ENCODE results near the gene PRKAR1B. TPM values are rescaled to one million over a fixed set of nuclear protein-coding genes. Genes with fewer than 3 reads are reported as not detected.

PRKAR1B gene
- total RNA-seq, 1 experiment from 2014 or later, result 9.6 TPM

- H3K27me3 ChIP-seq (ENCODE audit: low read length), result no peaks in the 10 kb centered on the region
- H3K9me3 ChIP-seq (ENCODE audit: low read length), result no peaks in the 10 kb centered on the region
- H3K79me2 ChIP-seq (ENCODE audit: low read length), result peaks cover 40% of the 10 kb centered on the region
- no peak for DNase-seq
- H3K27ac ChIP-seq (ENCODE audit: low read length), result no peak overlapping the region
- no peak overlapping the region for H2AFZ ChIP-seq (ENCODE audit: low read length)
- H3K4me2 ChIP-seq (ENCODE audit: low read depth, low read length, poor library complexity, severe bottlenecking), result no peak overlapping the region
- H3K36me3 ChIP-seq (ENCODE audit: insufficient read depth, low read length), result peaks cover 15% of the 10 kb centered on the region
- no peak overlapping the region for H3K4me3 ChIP-seq (ENCODE audit: low read length)
- no peaks in the 10 kb centered on the region for H4K20me1 ChIP-seq (ENCODE audit: insufficient read depth, low read depth, low read length)
- no peaks in the 10 kb centered on the region for H3K4me1 ChIP-seq (ENCODE audit: low read length)
- no peak overlapping the region for H3K9ac ChIP-seq (ENCODE audit: low read length)
- H3K9me2 ChIP-seq (replicated peaks; ENCODE audit: insufficient read depth, low read length), result no peaks in the 10 kb centered on the region
Observed at GRCh38 chr7:741850-742249, 14.8 kb upstream of the PRKAR1B start.

GRCh38 chr7:741191-741671 lies 14.2 kb upstream of the PRKAR1B start:
- H2AFZ ChIP-seq (ENCODE audit: low read length), result no peak overlapping the region
- H3K9me2 ChIP-seq (replicated peaks; ENCODE audit: insufficient read depth, low read length), result no peaks in the 10 kb centered on the region
- H3K4me3 ChIP-seq (ENCODE audit: low read length), result no peak overlapping the region
- no peak for DNase-seq
- H3K36me3 ChIP-seq (ENCODE audit: insufficient read depth, low read length), result peaks cover 20% of the 10 kb centered on the region
- no peaks in the 10 kb centered on the region for H3K27me3 ChIP-seq (ENCODE audit: low read length)
- no peaks in the 10 kb centered on the region for H4K20me1 ChIP-seq (ENCODE audit: insufficient read depth, low read depth, low read length)
- no peak overlapping the region for H3K4me2 ChIP-seq (ENCODE audit: low read depth, low read length, poor library complexity, severe bottlenecking)
- H3K9ac ChIP-seq (ENCODE audit: low read length), result no peak overlapping the region
- no peak overlapping the region for H3K27ac ChIP-seq (ENCODE audit: low read length)
- no peaks in the 10 kb centered on the region for H3K4me1 ChIP-seq (ENCODE audit: low read length)
- H3K79me2 ChIP-seq (ENCODE audit: low read length), result peaks cover 44% of the 10 kb centered on the region
- no peaks in the 10 kb centered on the region for H3K9me3 ChIP-seq (ENCODE audit: low read length)

- peaks cover 1% of the 10 kb centered on the region for H3K9me3 ChIP-seq (ENCODE audit: low read length)
- no peak overlapping the region for H2AFZ ChIP-seq (ENCODE audit: low read length)
- no peak overlapping the region for H3K4me2 ChIP-seq (ENCODE audit: low read depth, low read length, poor library complexity, severe bottlenecking)
- DNase-seq, result no peak
- H4K20me1 ChIP-seq (ENCODE audit: insufficient read depth, low read depth, low read length), result no peaks in the 10 kb centered on the region
- H3K79me2 ChIP-seq (ENCODE audit: low read length), result peaks cover 48% of the 10 kb centered on the region
- H3K4me1 ChIP-seq (ENCODE audit: low read length), result no peaks in the 10 kb centered on the region
- no peaks in the 10 kb centered on the region for H3K27me3 ChIP-seq (ENCODE audit: low read length)
- peaks cover 27% of the 10 kb centered on the region for H3K36me3 ChIP-seq (ENCODE audit: insufficient read depth, low read length)
- H3K9ac ChIP-seq (ENCODE audit: low read length), result no peak overlapping the region
- H3K9me2 ChIP-seq (replicated peaks; ENCODE audit: insufficient read depth, low read length), result no peaks in the 10 kb centered on the region
- H3K4me3 ChIP-seq (ENCODE audit: low read length), result no peak overlapping the region
- H3K27ac ChIP-seq (ENCODE audit: low read length), result no peak overlapping the region
Observed at GRCh38 chr7:739983-740942, 13.2 kb upstream of the PRKAR1B start.

GRCh38 chr7:739455-739982 lies 12.4 kb upstream of the PRKAR1B start:
- no peak overlapping the region for H3K27ac ChIP-seq (ENCODE audit: low read length)
- no peak overlapping the region for H3K4me3 ChIP-seq (ENCODE audit: low read length)
- H3K9me3 ChIP-seq (ENCODE audit: low read length), result peaks cover 9% of the 10 kb centered on the region
- H3K4me1 ChIP-seq (ENCODE audit: low read length), result no peaks in the 10 kb centered on the region
- H3K9ac ChIP-seq (ENCODE audit: low read length), result no peak overlapping the region
- H3K36me3 ChIP-seq (ENCODE audit: insufficient read depth, low read length), result peaks cover 31% of the 10 kb centered on the region
- no peaks in the 10 kb centered on the region for H3K27me3 ChIP-seq (ENCODE audit: low read length)
- no peak overlapping the region for H3K4me2 ChIP-seq (ENCODE audit: low read depth, low read length, poor library complexity, severe bottlenecking)
- no peaks in the 10 kb centered on the region for H3K9me2 ChIP-seq (replicated peaks; ENCODE audit: insufficient read depth, low read length)
- peaks cover 52% of the 10 kb centered on the region for H3K79me2 ChIP-seq (ENCODE audit: low read length)
- H4K20me1 ChIP-seq (ENCODE audit: insufficient read depth, low read depth, low read length), result no peaks in the 10 kb centered on the region
- H2AFZ ChIP-seq (ENCODE audit: low read length), result no peak overlapping the region
- no peak for DNase-seq

- peaks cover 38% of the 10 kb centered on the region for H3K36me3 ChIP-seq (ENCODE audit: insufficient read depth, low read length)
- peaks cover 58% of the 10 kb centered on the region for H3K79me2 ChIP-seq (ENCODE audit: low read length)
- no peaks in the 10 kb centered on the region for H3K4me1 ChIP-seq (ENCODE audit: low read length)
- H3K4me2 ChIP-seq (ENCODE audit: low read depth, low read length, poor library complexity, severe bottlenecking), result no peak overlapping the region
- H4K20me1 ChIP-seq (ENCODE audit: insufficient read depth, low read depth, low read length), result no peaks in the 10 kb centered on the region
- H3K9ac ChIP-seq (ENCODE audit: low read length), result no peak overlapping the region
- H3K27me3 ChIP-seq (ENCODE audit: low read length), result no peaks in the 10 kb centered on the region
- no peak overlapping the region for H3K27ac ChIP-seq (ENCODE audit: low read length)
- H3K4me3 ChIP-seq (ENCODE audit: low read length), result no peak overlapping the region
- H3K9me3 ChIP-seq (ENCODE audit: low read length), result peaks cover 15% of the 10 kb centered on the region
- DNase-seq, result no peak
- no peaks in the 10 kb centered on the region for H3K9me2 ChIP-seq (replicated peaks; ENCODE audit: insufficient read depth, low read length)
- H2AFZ ChIP-seq (ENCODE audit: low read length), result no peak overlapping the region
Observed at GRCh38 chr7:738723-739454, 11.8 kb upstream of the PRKAR1B start.

- Histone ChIP-seq H2AFZ (ENCODE audit: low read length) (no peak overlapping the region), H3K4me1 (ENCODE audit: low read length) (no peaks in the 10 kb centered on the region), H4K20me1 (ENCODE audit: insufficient read depth, low read depth, low read length) (no peaks in the 10 kb centered on the region), H3K9ac (ENCODE audit: low read length) (no peak overlapping the region), H3K79me2 (ENCODE audit: low read length) (peaks cover 65% of the 10 kb centered on the region), H3K9me2 (replicated peaks; ENCODE audit: insufficient read depth, low read length) (no peaks in the 10 kb centered on the region), H3K4me3 (ENCODE audit: low read length) (no peak overlapping the region), H3K27ac (ENCODE audit: low read length) (no peak overlapping the region), H3K9me3 (ENCODE audit: low read length) (peaks cover 16% of the 10 kb centered on the region), H3K27me3 (ENCODE audit: low read length) (no peaks in the 10 kb centered on the region), H3K4me2 (ENCODE audit: low read depth, low read length, poor library complexity, severe bottlenecking) (no peak overlapping the region), H3K36me3 (ENCODE audit: insufficient read depth, low read length) (peaks cover 42% of the 10 kb centered on the region)
- no peak for DNase-seq
Observed at GRCh38 chr7:738241-738640, 11.2 kb upstream of the PRKAR1B start.

GRCh38 chr7:734808-735207 lies 7.7 kb upstream of the PRKAR1B start:
- Histone ChIP-seq H3K9me3 (ENCODE audit: low read length) (peaks cover 16% of the 10 kb centered on the region), H4K20me1 (ENCODE audit: insufficient read depth, low read depth, low read length) (no peaks in the 10 kb centered on the region), H2AFZ (ENCODE audit: low read length) (no peak overlapping the region), H3K4me3 (ENCODE audit: low read length) (no peak overlapping the region), H3K27ac (ENCODE audit: low read length) (no peak overlapping the region), H3K9me2 (replicated peaks; ENCODE audit: insufficient read depth, low read length) (no peaks in the 10 kb centered on the region), H3K9ac (ENCODE audit: low read length) (no peak overlapping the region), H3K79me2 (ENCODE audit: low read length) (peaks cover 85% of the 10 kb centered on the region), H3K27me3 (ENCODE audit: low read length) (no peaks in the 10 kb centered on the region), H3K4me1 (ENCODE audit: low read length) (no peaks in the 10 kb centered on the region), H3K36me3 (ENCODE audit: insufficient read depth, low read length) (peaks cover 63% of the 10 kb centered on the region), H3K4me2 (ENCODE audit: low read depth, low read length, poor library complexity, severe bottlenecking) (no peak overlapping the region)
- no peak for DNase-seq

GRCh38 chr7:734214-734613 lies 7.1 kb upstream of the PRKAR1B start:
- Histone ChIP-seq H3K4me3 (ENCODE audit: low read length) (no peak overlapping the region), H2AFZ (ENCODE audit: low read length) (no peak overlapping the region), H3K36me3 (ENCODE audit: insufficient read depth, low read length) (peaks cover 66% of the 10 kb centered on the region), H3K27ac (ENCODE audit: low read length) (no peak overlapping the region), H3K4me1 (ENCODE audit: low read length) (no peaks in the 10 kb centered on the region), H3K9me3 (ENCODE audit: low read length) (peaks cover 16% of the 10 kb centered on the region), H3K4me2 (ENCODE audit: low read depth, low read length, poor library complexity, severe bottlenecking) (no peak overlapping the region), H3K9me2 (replicated peaks; ENCODE audit: insufficient read depth, low read length) (no peaks in the 10 kb centered on the region), H3K9ac (ENCODE audit: low read length) (no peak overlapping the region), H3K79me2 (ENCODE audit: low read length) (peaks cover 81% of the 10 kb centered on the region), H3K27me3 (ENCODE audit: low read length) (no peaks in the 10 kb centered on the region), H4K20me1 (ENCODE audit: insufficient read depth, low read depth, low read length) (no peaks in the 10 kb centered on the region)
- DNase-seq, result no peak

All from Karpas-422 (cell line).